Heart right ventricle (tissue), 16 donors: ENCODE measurements around the gene FHIT. TPM values are rescaled to one million over a fixed set of nuclear protein-coding genes. Genes with fewer than 3 reads are reported as not detected.

ENCODE experiments used
- ATAC-seq, 8 donors: fragments of 200-7000 bp; cut with Tn5 transposase; one replicate each; pipeline ENCODE4 v1.9.1; 2020; ENCODE audit warnings: mild to moderate bottlenecking in 8 of 8, moderate library complexity in 8 of 8, moderate number of reproducible peaks in 1 of 8
- DNase-seq, 2 donors: peaks; one replicate each; pipeline ENCODE4 v3.0.0-alpha.2; 2020
- H3K27ac ChIP-seq, 10 donors: fragments of 200-600 bp; sonication (generic) in 2 of 10; one replicate each; pipeline versions ENCODE4 v1.5.0 to v1.8.0; 2020 to 2022; ENCODE audit warnings: mild to moderate bottlenecking in 3 of 10
- H3K27me3 ChIP-seq, 7 donors: fragments of 200-600 bp; one replicate each; pipeline ENCODE4 v1.8.0; 2021 to 2022; ENCODE audit warnings: mild to moderate bottlenecking in 2 of 7
- H3K36me3 ChIP-seq, 9 donors: fragments of 200-600 bp; sonication (generic) in 1 of 9; one replicate each; pipeline versions ENCODE4 v1.5.0 to v1.8.0; 2020 to 2022; ENCODE audit warnings: mild to moderate bottlenecking in 2 of 9
- H3K4me1 ChIP-seq, 9 donors: fragments of 200-600 bp; sonication (generic) in 1 of 9; one replicate each; pipeline versions ENCODE4 v1.5.0 to v1.8.0; 2020 to 2022; ENCODE audit warnings: mild to moderate bottlenecking in 4 of 9
- H3K4me3 ChIP-seq, 10 donors: fragments of 200-600 bp; sonication (generic) in 2 of 10; one replicate each; pipeline versions ENCODE4 v1.5.0 to v1.8.0; 2020 to 2022; ENCODE audit warnings: mild to moderate bottlenecking in 7 of 10, moderate library complexity in 2 of 10
- H3K9me3 ChIP-seq, 11 donors: fragments of 200-600 bp in 10 of 11; sonication (generic) in 2 of 11; one replicate each; pipeline versions ENCODE4 v1.5.0 to v1.8.0; 2013 to 2022; ENCODE audit warnings: mild to moderate bottlenecking in 2 of 11, control low read depth in 1 of 11, moderate library complexity in 1 of 11
- CTCF ChIP-seq, 9 donors: fragments of 200-600 bp; sonication (generic) in 2 of 9; IDR thresholded peaks; one replicate each; pipeline versions ENCODE4 v1.5.0 to v1.8.0; 2021 to 2022; ENCODE audit warnings: antibody characterized with exemption in 9 of 9, mild to moderate bottlenecking in 5 of 9, moderate library complexity in 1 of 9
- WGBS, 2 donors: extraction: QIAGEN DNeasy Blood & Tissue Kit; methylation state at CpG; one replicate each; pipeline ENCODE4 v1.1.7; 2013; ENCODE audit warnings: inconsistent platforms in 1 of 2; 5-methylcytosine and 5-hydroxymethylcytosine counted together
- intact Hi-C, 10 donors: fragments of 100-400 bp; cut with DNase I; formaldehyde crosslinking; loops; one replicate each; pipeline versions ENCODE4 v1.11.1 to v1.14.2; 2022
- polyA plus RNA-seq, 2 donors: library from polyadenylated mRNA; stranded (reverse); fragments of 200-250 nt; gene quantifications; one replicate each; pipeline ENCODE4 v1.2.3, GENCODE V29; 2013
- total RNA-seq, 10 donors: library from RNA; stranded (reverse); fragmentation: NEBNext Ultra II Directional in 3 of 10; extraction: Animal tissue kit (Norgen Biotek cat#: 25700) in 3 of 10; gene quantifications; one replicate each; pipeline versions ENCODE4 v1.2.1 to v1.2.4, GENCODE V29; 2021 to 2023
- donor health status: Arrhythmogenic right ventricular cardiomyopathy.
- donor health status: ischemic (EF 13 %, LVEDD 7.1; RV severe dilation, severe dysfunction).
- donor health status: healthy with polysubstance abuse.
- donor health status: DM: no; HTN: yes; CAD: no.
- donor health status: DM: no; HTN: no; CAD: no.
- donor health status: ischemic (EF 25% LVEDD 6.9; RV normal size, moderate dysfunction).
- donor health status: ischemic (EF 25% LVEDD 5.7; RV mildly dilated, moderate dysfunction).
- donor health status: healthy.
- donor health status: DM: yes; HTN: yes; CAD: no.
- donor health status: Ischemic cardiomyopathy.
- donor health status: ischemic (EF 35%, LVEDD 5.7; RV mildly dilated, moderate dysfunction).
- donor health status: nonischemic (EF 11% LVEDD 7.7; RV severe dilation, severe dysfunction).
- donor health status: DM: yes; HTN: yes; CAD: no.
- donor health status: PGD.
- donor health status: ischemic (EF 29% LVEDD 5.4; RV normal size, mild dysfunction).
- donor health status: nonischemic (EF 23%, LVEDD 6.1; RV moderate dilation, normal function).

Gene FHIT
- total and polyA plus RNA-seq, 12 donors: 4.7 to 25.5 (median 18.3) TPM

GRCh38 chr3:60333710-60334109 lies 917.5 kb downstream of the FHIT start:
- TF ChIP-seq CTCF (IDR thresholded peaks at IDR 0.05): no peak
- WGBS, 2 donors: 47 to 68% methylated on average over 1 of the region's 1 CpG
- H3K9me3 ChIP-seq: no peaks in the 10 kb centered on the region
- no peaks in the 10 kb centered on the region for H3K4me1 ChIP-seq
- DNase-seq (no peak), ATAC-seq (no peak)
- H3K4me3 ChIP-seq: no peak overlapping the region
- H3K27me3 ChIP-seq: no peaks in the 10 kb centered on the region
- H3K36me3 ChIP-seq: no peaks in the 10 kb centered on the region
- H3K27ac ChIP-seq: no peak overlapping the region
- intact Hi-C loops: no loop called here

DNA sequence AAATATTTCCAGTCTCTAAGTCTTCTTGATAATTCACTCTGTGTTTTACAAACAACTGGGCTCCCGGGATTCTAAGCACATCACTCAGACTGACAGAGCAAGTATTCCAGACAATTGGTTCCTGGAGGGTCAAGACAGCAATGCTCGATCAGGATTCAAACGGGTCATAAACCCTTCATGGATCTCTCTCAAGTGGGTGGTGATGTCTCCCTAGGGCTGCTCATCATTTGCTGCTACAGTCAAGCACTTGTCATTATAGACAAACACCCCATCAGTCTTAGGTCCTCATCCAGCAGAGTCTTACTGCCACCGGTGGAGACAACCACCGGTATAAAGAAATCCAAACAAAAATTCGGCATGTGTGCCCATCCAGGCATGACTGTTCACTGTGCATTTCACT lies 921.1 kb downstream of the FHIT start:
- 78 to 81% methylated on average over 6 of the region's 6 CpGs for WGBS, 2 donors
- Histone ChIP-seq H3K27ac (no peak overlapping the region), H3K27me3 (no peaks in the 10 kb centered on the region), H3K9me3 (no peaks in the 10 kb centered on the region), H3K36me3 (no peaks in the 10 kb centered on the region), H3K4me3 (no peak overlapping the region), H3K4me1 (peaks cover 0 to 4% (median 0%) of the 10 kb centered on the region in 9 donors)
- intact Hi-C loops: no loop called here
- DNase-seq (no peak), ATAC-seq (no peak)
- TF ChIP-seq CTCF (IDR thresholded peaks at IDR 0.05): no peak

DNA sequence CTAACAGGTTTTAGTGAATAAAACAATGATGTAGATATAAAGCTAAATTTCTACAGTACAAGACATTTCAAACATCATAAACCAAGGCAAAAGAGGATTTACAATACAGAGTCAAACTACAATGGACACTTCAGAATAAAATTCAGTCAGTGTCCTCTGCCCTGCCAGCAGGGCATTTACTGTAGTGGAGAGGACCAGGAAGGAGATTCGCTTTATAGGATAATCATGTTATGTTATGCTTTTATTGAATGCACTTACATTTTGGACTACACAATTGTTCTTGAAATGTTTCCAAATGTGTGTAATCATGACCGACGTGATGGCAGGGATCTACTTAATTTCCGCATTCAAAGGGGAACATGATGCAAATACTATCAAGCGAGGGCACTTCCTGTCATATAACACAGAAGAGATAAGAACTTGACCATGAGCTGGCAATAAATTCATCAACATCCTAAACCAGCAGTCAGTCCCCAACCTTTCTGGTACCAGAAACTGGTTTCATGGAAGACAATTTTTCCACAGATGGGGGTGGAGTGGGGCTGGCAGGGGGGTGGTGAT lies 925.6 kb downstream of the FHIT start:
- H3K36me3 ChIP-seq: no peaks in the 10 kb centered on the region
- H3K4me1 ChIP-seq: peaks cover 0 to 4% (median 0%) of the 10 kb centered on the region in 9 donors
- intact Hi-C loops: no loop called here
- no peak overlapping the region for H3K27ac ChIP-seq
- no peak overlapping the region for H3K4me3 ChIP-seq
- ATAC-seq: no peak
- no peaks in the 10 kb centered on the region for H3K27me3 ChIP-seq
- no peak for TF ChIP-seq CTCF (IDR thresholded peaks at IDR 0.05)
- H3K9me3 ChIP-seq: no peaks in the 10 kb centered on the region
- no peak for DNase-seq
- 61 to 62% methylated on average over 5 of the region's 5 CpGs for WGBS, 2 donors

DNA sequence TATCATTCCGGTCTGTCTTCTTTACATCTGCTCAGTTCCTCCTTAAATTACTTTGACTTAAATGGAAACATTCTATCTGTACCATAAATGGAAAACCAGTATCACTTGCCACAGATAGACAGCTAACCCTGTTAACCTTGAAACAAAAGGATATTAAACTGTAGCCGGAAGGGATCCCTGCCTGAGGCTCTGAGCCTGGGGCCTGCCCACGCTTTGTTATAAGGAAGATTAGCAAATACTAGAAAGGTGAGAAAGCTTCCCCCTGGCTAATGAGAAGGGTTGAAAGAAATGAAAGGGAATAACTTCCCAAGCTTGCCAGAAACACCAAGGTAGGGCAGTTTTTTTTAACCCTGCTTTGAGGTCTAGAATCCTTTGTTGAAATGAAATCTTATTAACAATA lies 927.6 kb downstream of the FHIT start:
- no peak for TF ChIP-seq CTCF (IDR thresholded peaks at IDR 0.05)
- DNase-seq: no peak
- H3K4me1 ChIP-seq: peaks cover 0 to 4% (median 0%) of the 10 kb centered on the region in 9 donors
- no peaks in the 10 kb centered on the region for H3K36me3 ChIP-seq
- no peaks in the 10 kb centered on the region for H3K9me3 ChIP-seq
- H3K4me3 ChIP-seq: no peak overlapping the region
- WGBS, 2 donors: 72 to 83% methylated on average over 3 of the region's 3 CpGs
- no peak overlapping the region for H3K27ac ChIP-seq
- intact Hi-C loops: no loop called here
- H3K27me3 ChIP-seq: no peaks in the 10 kb centered on the region
- no peak for ATAC-seq
